AG10803 (cell line): ENCODE results near the gene KRR1.

Experiments used
- DNase-seq: peaks from one replicate; pipeline ENCODE4 v3.0.0; 2010; ENCODE audit warnings: low read depth
- H3K4me3 ChIP-seq: 2 replicates; pipeline ENCODE4 v1.5.1; 2011; ENCODE audit warnings: mild to moderate bottlenecking, low read length, control low read depth
- TF ChIP-seq, protein P1 (sequence below): conservative IDR thresholded peaks from 2 replicates; pipeline ENCODE4 v1.5.1; 2011; ENCODE audit warnings: mild to moderate bottlenecking, low read length, control low read depth, inconsistent platforms

Gene KRR1

DNA sequence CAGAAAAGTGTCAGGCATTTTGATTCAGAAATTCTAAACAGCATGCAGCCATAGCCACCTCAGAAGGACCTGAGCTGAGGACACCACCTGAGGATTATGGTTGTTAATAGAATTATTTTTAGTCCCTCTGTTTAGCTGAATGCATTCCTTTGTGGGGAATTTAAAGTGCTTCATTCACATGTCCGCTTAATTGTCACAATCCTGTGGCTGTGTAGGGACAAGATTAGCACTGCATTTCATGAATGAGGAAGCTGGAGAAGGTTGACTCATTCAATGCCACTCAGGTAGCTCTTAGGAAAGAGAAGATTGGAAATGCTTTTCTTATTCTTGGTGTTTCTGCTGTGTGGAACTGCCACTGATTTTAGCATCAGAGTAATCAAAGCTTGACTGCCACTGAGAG lies 42.0 kb upstream of the KRR1 start:
- TF ChIP-seq, protein P1, sequence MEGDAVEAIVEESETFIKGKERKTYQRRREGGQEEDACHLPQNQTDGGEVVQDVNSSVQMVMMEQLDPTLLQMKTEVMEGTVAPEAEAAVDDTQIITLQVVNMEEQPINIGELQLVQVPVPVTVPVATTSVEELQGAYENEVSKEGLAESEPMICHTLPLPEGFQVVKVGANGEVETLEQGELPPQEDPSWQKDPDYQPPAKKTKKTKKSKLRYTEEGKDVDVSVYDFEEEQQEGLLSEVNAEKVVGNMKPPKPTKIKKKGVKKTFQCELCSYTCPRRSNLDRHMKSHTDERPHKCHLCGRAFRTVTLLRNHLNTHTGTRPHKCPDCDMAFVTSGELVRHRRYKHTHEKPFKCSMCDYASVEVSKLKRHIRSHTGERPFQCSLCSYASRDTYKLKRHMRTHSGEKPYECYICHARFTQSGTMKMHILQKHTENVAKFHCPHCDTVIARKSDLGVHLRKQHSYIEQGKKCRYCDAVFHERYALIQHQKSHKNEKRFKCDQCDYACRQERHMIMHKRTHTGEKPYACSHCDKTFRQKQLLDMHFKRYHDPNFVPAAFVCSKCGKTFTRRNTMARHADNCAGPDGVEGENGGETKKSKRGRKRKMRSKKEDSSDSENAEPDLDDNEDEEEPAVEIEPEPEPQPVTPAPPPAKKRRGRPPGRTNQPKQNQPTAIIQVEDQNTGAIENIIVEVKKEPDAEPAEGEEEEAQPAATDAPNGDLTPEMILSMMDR = no peak

GRCh38 chr12:75551477-75551876 lies 40.1 kb upstream of the KRR1 start:
- DNase-seq = no peak
- TF ChIP-seq, protein P1 = no peak
- no peak overlapping the region for H3K4me3 ChIP-seq

More for the DNA sequence above, 42.0 kb upstream of the KRR1 start:
- no peak overlapping the region for H3K4me3 ChIP-seq
- DNase-seq = peak; percentile 33

GRCh38 chr12:75550401-75551240 lies 39.2 kb upstream of the KRR1 start:
- no peak overlapping the region for H3K4me3 ChIP-seq
- no peak for DNase-seq
- TF ChIP-seq, protein P1 = no peak

DNA sequence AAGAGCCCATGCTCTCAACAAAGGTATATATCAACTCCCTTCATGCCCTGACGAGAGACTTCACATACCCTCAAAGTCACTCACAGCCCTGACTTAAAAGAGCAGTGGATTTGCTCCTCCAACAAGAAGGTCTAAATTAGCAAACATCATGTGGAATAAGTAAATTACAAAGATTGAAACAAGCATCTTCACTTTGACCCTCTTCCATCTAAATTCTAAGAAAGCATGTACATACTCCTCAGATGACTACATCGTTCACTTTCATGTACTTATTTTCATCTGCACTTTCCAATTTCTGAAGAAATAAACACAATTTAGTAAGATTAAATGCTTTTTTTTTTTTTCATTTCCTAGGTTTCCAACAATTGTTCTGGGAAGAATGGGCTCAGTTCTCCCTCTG lies 38.6 kb upstream of the KRR1 start:
- no peak overlapping the region for H3K4me3 ChIP-seq
- no peak for DNase-seq
- TF ChIP-seq, protein P1 = no peak

GRCh38 chr12:75548879-75549278 lies 37.5 kb upstream of the KRR1 start:
- TF ChIP-seq, protein P1 = no peak
- DNase-seq = no peak
- H3K4me3 ChIP-seq = no peak overlapping the region

GRCh38 chr12:75545636-75546035 lies 34.2 kb upstream of the KRR1 start:
- no peak overlapping the region for H3K4me3 ChIP-seq
- TF ChIP-seq, protein P1 = no peak
- DNase-seq = no peak

GRCh38 chr12:75543529-75543928 lies 32.1 kb upstream of the KRR1 start:
- DNase-seq = no peak
- TF ChIP-seq, protein P1 = no peak
- no peak overlapping the region for H3K4me3 ChIP-seq
